SK-N-SH (cell line): Measurements from ENCODE around the gene SARDH. TPM values are rescaled to one million over a fixed set of nuclear protein-coding genes. Genes with fewer than 3 reads are reported as not detected.

Source experiments
- CTCF ChIA-PET: fragments of 300-600, 350-600 bp; formaldehyde crosslinking; extraction: SDS; loops from one replicate; lab custom pipeline; 2021; lab: Yijun Ruan, JAX
- POLR2A ChIA-PET: fragments of 350-600 bp; sonication (Branson Sonifier 250); formaldehyde crosslinking; extraction: SDS; loops from one replicate; lab custom pipeline; 2020; ENCODE audit warnings: antibody characterized with exemption, inconsistent platforms; lab: Yijun Ruan, JAX
- DNase-seq: peaks from one replicate; pipeline ENCODE4 v3.0.0; 2012
- H2AFZ ChIP-seq: fragments of 200-600 bp; sonication (generic); 2 replicates; pipeline ENCODE4 v1.8.1; 2016; ENCODE audit warnings: antibody characterized with exemption, mild to moderate bottlenecking, low read depth
- H3F3A ChIP-seq: fragments of 200-600 bp; sonication (generic); replicated peaks from 2 replicates; pipeline ENCODE3; 2016; ENCODE audit warnings: antibody characterized with exemption, mild to moderate bottlenecking; ENCODE audit not compliant: insufficient read depth
- H3K27ac ChIP-seq, 2 experiments: fragments of 200-500 bp in 1 of 2; fragments of 200-600 bp in 1 of 2; sonication (Bioruptor generic) in 1 of 2; sonication (generic), shearing (Covaris generic) in 1 of 2; 2 replicates each; pipeline versions ENCODE4 v1.5.1 to v1.6.1; 2014 to 2016; ENCODE audit warnings: low read depth in 2 of 2, inconsistent platforms in 1 of 2, low read length in 1 of 2, mild to moderate bottlenecking in 1 of 2, mixed read lengths in 1 of 2
- H3K27me3 ChIP-seq: fragments of 200-600 bp; sonication (generic), shearing (Covaris generic); 2 replicates; pipeline ENCODE4 v1.6.1; 2016; ENCODE audit warnings: mixed run types; ENCODE audit not compliant: insufficient read depth
- H3K36me3 ChIP-seq, 2 experiments: fragments of 200-500 bp in 1 of 2; fragments of 200-600 bp in 1 of 2; sonication (Bioruptor generic) in 1 of 2; sonication (generic) in 1 of 2; replicated peaks in 1 of 2; 2 replicates each; pipeline versions ENCODE3 to v1.5.1; 2014 to 2016; ENCODE audit warnings: low read length in 1 of 2, mild to moderate bottlenecking in 1 of 2; ENCODE audit not compliant: insufficient read depth in 2 of 2, control insufficient read depth in 1 of 2
- H3K4me1 ChIP-seq, 2 experiments: fragments of 200-500 bp in 1 of 2; fragments of 200-600 bp in 1 of 2; sonication (Bioruptor generic) in 1 of 2; sonication (generic), shearing (Covaris generic) in 1 of 2; 2 replicates each; pipeline versions ENCODE4 v1.5.1 to v1.6.1; 2014 to 2016; ENCODE audit warnings: low read depth in 1 of 2, low read length in 1 of 2, mixed run types in 1 of 2; ENCODE audit not compliant: insufficient read depth in 2 of 2, control insufficient read depth in 1 of 2
- H3K4me2 ChIP-seq: fragments of 200-600 bp; sonication (generic), shearing (Covaris generic); 2 replicates; pipeline ENCODE4 v1.6.1; 2017; ENCODE audit warnings: mixed run types
- H3K4me3 ChIP-seq, 2 experiments: fragments of 200-500 bp in 1 of 2; fragments of 200-600 bp in 1 of 2; sonication (Bioruptor generic) in 1 of 2; sonication (generic), shearing (Covaris generic) in 1 of 2; 2 replicates each; pipeline versions ENCODE4 v1.5.1 to v1.8.1; 2014 to 2016; ENCODE audit warnings: low read depth in 2 of 2, inconsistent platforms in 1 of 2, low read length in 1 of 2, mild to moderate bottlenecking in 1 of 2, mixed read lengths in 1 of 2, moderate library complexity in 1 of 2
- H3K79me2 ChIP-seq: fragments of 200-600 bp; sonication (generic); 2 replicates; pipeline ENCODE4 v1.8.1; 2017; ENCODE audit warnings: mild to moderate bottlenecking; ENCODE audit not compliant: insufficient read depth
- H3K9ac ChIP-seq: fragments of 200-600 bp; sonication (generic); 2 replicates; pipeline ENCODE4 v1.6.1; 2017; ENCODE audit warnings: mixed run types
- H3K9me2 ChIP-seq: fragments of 200-600 bp; sonication (generic); 2 replicates; pipeline ENCODE4 v1.6.1; 2017; ENCODE audit warnings: mixed run types
- H3K9me3 ChIP-seq: fragments of 200-600 bp; sonication (generic); 2 replicates; pipeline ENCODE4 v1.6.1; 2017; ENCODE audit warnings: mixed run types, mild to moderate bottlenecking, moderate library complexity
- H4K20me1 ChIP-seq: fragments of 200-600 bp; sonication (generic); 2 replicates; pipeline ENCODE4 v1.6.1; 2017; ENCODE audit warnings: mild to moderate bottlenecking, mixed run types; ENCODE audit not compliant: insufficient read depth
- ELF1 ChIP-seq: IDR thresholded peaks from 2 replicates; pipeline ENCODE4 v1.4.0; 2012
- FOXJ3 ChIP-seq: sonication (generic); formaldehyde crosslinking; IDR thresholded peaks from 2 replicates; pipeline ENCODE4 v1.5.1; 2020; ENCODE audit warnings: mild to moderate bottlenecking, missing genetic modification reagents
- GABPA ChIP-seq: IDR thresholded peaks from 2 replicates; pipeline ENCODE4 v1.4.0; 2012; ENCODE audit warnings: low read depth, mild to moderate bottlenecking
- MEF2A ChIP-seq: IDR thresholded peaks from 2 replicates; pipeline ENCODE4 v1.4.0; 2012; ENCODE audit warnings: low read depth, borderline replicate concordance
- MXI1 ChIP-seq: IDR thresholded peaks from 2 replicates; pipeline ENCODE4 v1.6.1; 2012; ENCODE audit warnings: mild to moderate bottlenecking, low read depth, low read length, improper control_type of control experiment
- PBX3 ChIP-seq: IDR thresholded peaks from 2 replicates; pipeline ENCODE4; 2012
- POLR2AphosphoS5 ChIP-seq: IDR thresholded peaks from 2 replicates; pipeline ENCODE4 v1.6.1; 2012; ENCODE audit warnings: low read depth, low read length
- RAD21 ChIP-seq: IDR thresholded peaks from 2 replicates; pipeline ENCODE4 v1.6.1; 2012; ENCODE audit warnings: mild to moderate bottlenecking, low read length
- RCOR1 ChIP-seq: fragments of 150-350 bp; IDR thresholded peaks from 2 replicates; pipeline ENCODE4 v1.6.1; 2017; ENCODE audit warnings: antibody characterized with exemption, low read length
- REST ChIP-seq: IDR thresholded peaks from 2 replicates; pipeline ENCODE4 v1.6.1; 2012; ENCODE audit warnings: mild to moderate bottlenecking, low read depth, low read length, moderate library complexity
- RXRA ChIP-seq: IDR thresholded peaks from 2 replicates; pipeline ENCODE4 v1.4.0; 2012; ENCODE audit warnings: low read depth, mild to moderate bottlenecking, borderline replicate concordance
- SIN3A ChIP-seq: IDR thresholded peaks from 2 replicates; pipeline ENCODE4 v1.6.1; 2012; ENCODE audit warnings: low read depth, mild to moderate bottlenecking, low read length, moderate library complexity, borderline replicate concordance
- TAF1 ChIP-seq: IDR thresholded peaks from 2 replicates; pipeline ENCODE4 v1.6.1; 2012; ENCODE audit warnings: low read depth, mild to moderate bottlenecking, low read length, moderate library complexity, borderline replicate concordance
- TEAD4 ChIP-seq: IDR thresholded peaks from 2 replicates; pipeline ENCODE4 v1.4.0; 2012; ENCODE audit warnings: mild to moderate bottlenecking, borderline replicate concordance; ENCODE audit not compliant: insufficient read depth
- USF1 ChIP-seq: IDR thresholded peaks from 2 replicates; pipeline ENCODE4 v1.4.0; 2012; ENCODE audit warnings: low read depth, borderline replicate concordance
- USF2 ChIP-seq: fragments of 150-350 bp; IDR thresholded peaks from 2 replicates; pipeline ENCODE4 v1.6.1; 2017; ENCODE audit warnings: antibody characterized with exemption, low read length, low read depth, borderline replicate concordance
- WGBS: methylation state at CpG from one replicate; pipeline ENCODE4 v1.1.6; 2017; ENCODE audit warnings: low lambda C conversion rate; 5-methylcytosine and 5-hydroxymethylcytosine counted together
- polyA plus RNA-seq, 3 experiments: library from polyadenylated mRNA; depleted of rRNA; stranded (reverse); fragments of >200 nt; gene quantifications; 2 replicates each; pipeline ENCODE4 v1.2.3, GENCODE V29; 2012

The SARDH gene
- polyA plus RNA-seq, 1 of the 3 experiments (the other 2 are of a cell fraction), result 5.9 TPM

- Histone ChIP-seq H3K27me3 (no peaks in the 10 kb centered on the region), H3F3A (peaks cover 4% of the 10 kb centered on the region), H3K36me3 (peaks cover 15 to 18% of the 10 kb centered on the region in 2 experiments), H3K4me2 (no peak overlapping the region), H3K9me2 (no peaks in the 10 kb centered on the region), H3K4me1 (no peaks in the 10 kb centered on the region; a peak in 1 of 4 replicates), H3K9me3 (no peaks in the 10 kb centered on the region), H3K79me2 (no peaks in the 10 kb centered on the region), H3K27ac (no peak overlapping the region), H3K4me3 (no peak overlapping the region), H4K20me1 (no peaks in the 10 kb centered on the region), H2AFZ (no peak overlapping the region), H3K9ac (no peak overlapping the region)
- ChIA-PET POLR2A (no interaction called here), CTCF (interaction anchor here (1.6 to 3.3 kb wide), 3 partner anchors 17 to 235 kb away, joined by 6 to 19 read pairs (median 11); no protein-coding TSS in a partner anchor)
- no peak for TF ChIP-seq TAF1
- TF ChIP-seq PBX3, result no peak
- no peak for TF ChIP-seq RCOR1
- no peak for TF ChIP-seq ELF1
- TF ChIP-seq MXI1, result no peak
- TF ChIP-seq REST, result no peak
- TF ChIP-seq FOXJ3 (CRISPR knock-in tag), result no peak
- TF ChIP-seq USF2, result no peak
- no peak for TF ChIP-seq MEF2A
- TF ChIP-seq RXRA, result no peak
- no peak for TF ChIP-seq USF1
- TF ChIP-seq GABPA, result no peak
- TF ChIP-seq RAD21, result no peak
- no peak for TF ChIP-seq SIN3A
- no peak for TF ChIP-seq TEAD4
- TF ChIP-seq POLR2AphosphoS5, result no peak
- 100% methylated on average over 3 of the region's 11 CpGs for WGBS
- DNase-seq, result no peak
Measured at GRCh38 chr9:133759946-133760345, 21.8 kb upstream of the SARDH start.
